GM18858 (cell line): ENCODE measurements around the gene TEKTIP1.
"Not testable (repeated sequence)": the region's sequence is repeated elsewhere in the genome, so short reads cannot be mapped to it uniquely, and the experiment has no call there.

Source experiments
- ATAC-seq: cut with Tn5 transposase; IDR thresholded peaks from one replicate; pipeline ENCODE4 v1.9.1; 2021; ENCODE audit not compliant: unreplicated experiment

Gene TEKTIP1

DNA sequence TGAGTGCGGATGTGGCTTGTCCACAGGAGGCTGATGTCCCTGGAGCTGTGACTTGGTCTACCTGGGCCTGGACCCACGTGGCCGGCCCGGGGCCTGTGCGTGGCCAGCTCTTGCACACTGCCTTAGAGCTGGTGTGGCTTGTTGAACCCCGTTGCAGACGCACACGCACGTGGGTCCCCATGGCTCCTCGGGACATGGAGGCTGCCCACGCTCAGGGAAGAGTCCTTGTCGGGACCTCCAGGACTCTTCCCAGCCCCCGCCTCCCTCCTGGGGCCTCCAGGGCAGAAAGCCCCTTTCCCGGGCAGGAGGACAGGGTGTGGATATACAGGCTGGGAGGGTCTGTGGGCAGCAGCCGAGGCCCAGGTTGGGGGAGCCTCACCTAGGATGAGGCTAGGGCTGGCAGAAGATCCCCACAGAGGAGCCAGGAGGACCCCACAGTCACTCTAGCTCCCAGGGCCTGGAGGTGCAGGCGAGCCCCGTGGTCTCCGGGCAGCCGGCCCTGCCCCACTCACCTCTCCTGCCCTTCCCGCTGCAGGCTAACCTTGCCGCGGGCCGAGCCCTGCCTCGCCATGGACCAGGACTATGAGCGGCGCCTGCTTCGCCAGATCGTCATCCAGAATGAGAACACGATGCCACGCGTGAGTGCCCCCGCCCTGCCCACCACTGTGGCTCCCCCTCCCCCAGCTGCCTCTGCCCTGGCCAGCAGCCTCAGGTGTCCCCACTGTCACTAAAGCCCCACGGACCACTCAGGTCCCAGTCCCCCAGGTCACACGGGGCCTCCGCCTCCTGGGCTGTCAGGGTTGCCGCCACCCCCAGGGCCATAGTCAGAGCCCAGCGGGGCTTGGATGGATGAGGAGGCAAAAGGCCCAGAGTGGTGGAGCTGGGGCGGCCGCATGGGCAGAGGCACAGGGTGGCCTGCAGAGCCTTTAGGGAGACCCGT is 16.3 kb upstream of the TEKTIP1 start:
- no peak for ATAC-seq

DNA sequence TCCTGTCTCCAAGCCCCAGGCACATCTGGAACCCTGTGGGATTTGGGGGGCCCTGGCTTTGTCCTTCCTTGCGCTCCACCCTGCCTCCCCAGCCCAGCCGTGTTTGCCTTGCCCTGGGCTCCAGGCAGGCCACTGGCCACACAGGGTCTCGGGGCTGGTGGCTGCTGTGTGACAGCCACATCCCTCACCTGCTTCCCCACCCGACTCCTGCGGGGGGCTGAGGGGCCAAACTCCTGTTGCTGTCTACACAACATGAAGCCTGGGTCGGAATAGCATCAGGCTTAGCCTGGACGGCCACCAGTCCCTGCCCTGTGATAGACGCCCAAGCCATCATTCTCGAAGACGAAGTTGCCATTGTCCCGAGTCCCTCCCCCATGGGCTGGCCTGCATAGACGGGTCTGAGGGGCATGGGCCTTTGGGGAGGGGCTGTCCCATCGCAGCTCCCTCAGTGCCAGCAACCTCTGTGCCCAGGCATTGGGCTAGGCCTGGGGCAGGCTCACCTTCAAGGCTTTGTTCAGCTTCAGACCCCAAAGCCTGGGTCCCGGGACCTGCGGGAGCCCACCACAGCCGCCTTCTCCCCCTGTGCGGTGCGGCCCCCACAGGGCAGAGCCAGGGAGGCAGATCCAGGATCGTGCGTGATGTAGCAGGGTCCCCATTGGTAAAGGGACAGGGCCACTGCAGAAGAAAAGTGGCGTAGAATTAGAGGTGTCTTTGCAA is 15.5 kb upstream of the TEKTIP1 start:
- ATAC-seq: no peak

DNA sequence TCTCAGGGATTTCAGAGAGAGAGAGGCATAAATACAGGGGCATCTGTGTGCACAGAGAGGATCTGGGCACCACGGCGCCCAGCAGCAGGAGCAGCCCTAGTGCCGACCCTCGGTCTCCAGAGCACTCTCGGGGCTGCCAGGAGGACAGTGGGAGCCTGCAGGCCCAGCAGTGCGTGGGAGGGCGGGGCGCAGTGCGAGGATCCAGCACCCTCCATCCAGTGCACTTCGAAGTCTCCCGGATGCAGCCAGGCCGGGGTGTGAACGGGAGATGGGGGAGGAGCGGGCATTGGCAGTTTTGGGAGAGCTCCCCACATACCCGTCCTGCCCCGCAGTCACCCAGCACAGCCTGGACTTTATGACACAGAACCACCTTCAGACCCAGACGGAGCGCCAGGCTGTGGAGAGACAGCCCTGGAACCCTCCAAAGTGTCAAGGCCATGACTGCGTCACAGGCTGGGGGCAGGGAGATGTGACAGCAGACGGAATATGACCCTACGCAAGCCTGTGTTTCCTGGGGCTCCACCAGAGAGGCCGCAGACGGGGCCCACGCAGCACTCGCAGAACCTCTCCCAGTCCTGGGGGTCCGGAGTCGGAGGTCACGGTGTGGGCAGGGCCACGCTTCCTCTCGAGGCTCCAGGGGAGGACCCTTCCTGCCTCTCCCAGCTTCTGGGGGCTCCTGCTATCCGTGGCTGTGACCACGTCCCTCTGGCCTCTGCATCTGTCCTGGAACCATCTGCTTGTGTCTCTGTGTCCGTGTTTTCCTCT is 14.7 kb upstream of the TEKTIP1 start:
- no peak for ATAC-seq

DNA sequence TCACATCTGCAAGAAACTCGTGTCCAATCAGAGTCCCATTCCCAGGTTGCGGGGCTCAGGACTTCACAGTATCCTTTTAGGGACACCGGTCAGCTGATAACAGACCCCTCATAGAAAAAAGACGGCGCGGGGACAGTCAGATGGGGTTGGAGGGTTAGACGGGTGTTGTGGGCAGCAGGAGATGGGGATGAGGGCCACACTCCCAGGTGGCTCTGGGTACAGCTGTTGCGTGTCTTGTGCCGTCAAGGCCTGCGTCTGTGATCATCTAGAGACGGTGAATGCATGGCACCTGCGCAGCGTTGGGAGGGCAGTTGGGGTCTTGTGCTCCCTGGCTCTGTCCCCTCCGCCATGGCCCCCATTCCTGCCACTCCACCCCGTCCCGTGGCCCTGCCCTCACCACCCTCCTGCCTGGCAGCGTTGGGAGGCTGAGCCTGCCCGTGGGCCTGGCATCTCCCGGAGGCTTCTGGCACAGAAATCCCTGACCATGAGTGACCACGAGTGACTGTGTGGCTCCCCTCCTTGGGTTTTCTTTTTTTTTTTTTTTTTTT is 14.0 kb upstream of the TEKTIP1 start:
- no peak for ATAC-seq

DNA sequence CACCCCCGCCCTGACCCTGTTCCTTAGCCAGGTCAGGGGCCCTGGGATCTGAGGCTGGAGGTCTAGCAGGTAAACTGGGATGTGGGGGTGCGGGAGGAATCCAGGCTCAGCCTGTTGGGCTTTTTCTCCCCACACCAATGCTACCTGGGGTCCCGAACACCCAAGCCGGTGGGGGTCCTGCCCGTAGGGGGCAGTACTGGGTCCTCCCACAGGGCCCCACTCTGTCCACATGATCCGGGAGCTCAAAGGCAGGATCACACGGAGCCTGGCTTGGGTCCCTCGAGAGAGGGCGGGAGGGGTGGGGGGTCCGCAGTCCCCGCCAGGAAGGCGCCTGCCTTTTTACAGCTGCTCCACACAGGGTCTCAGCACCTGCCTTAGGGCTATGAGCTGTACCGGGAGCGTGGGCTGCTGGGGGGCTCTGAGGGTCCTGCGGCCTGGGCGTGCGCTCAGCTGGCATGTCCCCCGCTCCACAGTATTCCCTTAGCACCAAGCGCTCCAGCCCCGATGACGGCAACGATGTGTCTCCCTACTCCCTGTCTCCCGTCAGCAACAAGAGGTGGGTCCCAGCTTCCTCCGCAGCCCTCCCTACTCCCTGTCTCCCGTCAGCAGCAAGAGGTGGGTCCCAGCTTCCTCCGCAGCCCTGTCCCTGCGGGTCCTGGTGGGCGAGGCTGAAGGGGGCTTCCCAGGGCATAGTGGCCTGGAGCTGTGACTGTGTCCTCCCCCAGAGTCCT is 12.3 kb upstream of the TEKTIP1 start:
- no peak for ATAC-seq

DNA sequence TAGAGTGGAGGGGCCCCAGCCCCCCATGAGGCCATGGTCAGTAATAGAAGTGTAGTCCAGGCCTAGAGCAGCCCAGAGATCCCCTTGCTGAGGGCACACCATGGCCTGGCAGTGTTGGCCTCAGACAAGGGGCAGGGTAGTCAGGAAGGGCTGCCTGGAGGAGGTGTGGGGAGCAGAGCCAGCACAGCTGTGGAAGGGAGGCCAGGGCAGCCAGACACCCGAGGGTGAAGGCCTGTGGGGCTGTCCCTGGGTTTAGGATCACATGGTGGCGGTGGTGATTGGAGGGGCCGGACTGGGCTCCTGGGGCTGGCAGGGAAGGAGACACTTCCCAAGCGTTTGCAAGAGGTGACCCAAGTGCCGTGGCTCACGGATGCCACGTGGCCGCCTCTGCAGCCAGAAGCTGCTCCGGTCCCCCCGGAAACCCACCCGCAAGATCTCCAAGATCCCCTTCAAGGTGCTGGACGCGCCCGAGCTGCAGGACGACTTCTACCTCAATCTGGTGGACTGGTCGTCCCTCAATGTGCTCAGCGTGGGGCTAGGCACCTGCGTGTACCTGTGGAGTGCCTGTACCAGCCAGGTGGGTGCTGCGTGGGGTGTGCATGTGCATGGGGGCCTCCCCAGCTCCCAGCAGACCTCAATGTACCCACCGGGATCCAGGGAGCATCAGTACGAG is 11.6 kb upstream of the TEKTIP1 start:
- no peak for ATAC-seq

DNA sequence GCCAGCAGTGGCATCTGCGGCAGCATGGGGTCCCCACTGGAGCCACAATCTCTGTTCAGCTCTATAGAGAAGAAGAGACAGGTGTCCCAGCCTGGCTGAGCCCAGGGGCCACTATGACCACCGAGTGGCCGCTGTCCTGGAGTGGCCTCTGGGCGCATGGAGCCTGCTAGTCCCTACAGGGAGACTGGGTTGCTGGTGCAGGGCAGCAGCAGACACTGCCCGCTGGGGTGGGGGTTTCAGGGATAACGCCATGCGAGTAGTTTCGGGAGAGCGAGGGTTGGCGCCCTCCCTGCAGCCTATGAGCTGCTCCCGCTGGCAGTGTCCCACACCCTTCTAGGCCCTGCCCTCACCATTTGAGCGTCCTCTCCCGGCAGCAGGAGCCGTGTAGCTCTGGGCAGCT is 10.9 kb upstream of the TEKTIP1 start:
- ATAC-seq: no peak

DNA sequence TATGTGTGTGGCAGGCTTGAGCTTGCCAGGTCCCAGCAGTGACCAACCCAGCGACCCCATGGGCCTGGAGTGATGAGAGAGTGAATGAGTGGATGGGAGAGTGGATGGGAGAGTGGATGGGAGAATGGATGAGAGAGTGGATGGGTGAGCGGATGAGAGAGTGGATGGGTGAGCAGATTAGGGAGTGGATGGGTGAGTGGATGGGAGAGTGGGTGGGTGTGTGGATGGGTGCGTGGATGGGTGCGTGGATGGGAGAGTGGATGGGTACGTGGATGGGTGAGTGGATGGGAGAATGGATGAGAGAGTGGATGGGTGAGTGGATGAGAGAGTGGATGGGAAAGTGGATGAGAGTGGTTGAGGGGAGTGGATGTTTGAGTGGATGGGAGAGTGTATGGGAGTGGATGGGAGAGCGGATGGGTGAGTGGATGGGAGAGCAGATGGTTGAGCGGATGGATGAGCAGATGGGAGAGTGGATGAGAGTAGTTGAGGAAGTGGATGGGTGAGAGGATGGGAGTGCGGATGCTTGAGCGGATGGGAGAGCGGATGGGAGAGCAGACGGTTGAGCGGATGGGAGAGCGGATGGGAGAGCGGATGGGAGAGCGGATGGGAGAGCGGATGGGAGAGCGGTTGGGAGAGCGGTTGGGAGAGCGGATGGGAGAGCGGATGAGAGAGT is 10.3 kb upstream of the TEKTIP1 start:
- no peak for ATAC-seq

DNA sequence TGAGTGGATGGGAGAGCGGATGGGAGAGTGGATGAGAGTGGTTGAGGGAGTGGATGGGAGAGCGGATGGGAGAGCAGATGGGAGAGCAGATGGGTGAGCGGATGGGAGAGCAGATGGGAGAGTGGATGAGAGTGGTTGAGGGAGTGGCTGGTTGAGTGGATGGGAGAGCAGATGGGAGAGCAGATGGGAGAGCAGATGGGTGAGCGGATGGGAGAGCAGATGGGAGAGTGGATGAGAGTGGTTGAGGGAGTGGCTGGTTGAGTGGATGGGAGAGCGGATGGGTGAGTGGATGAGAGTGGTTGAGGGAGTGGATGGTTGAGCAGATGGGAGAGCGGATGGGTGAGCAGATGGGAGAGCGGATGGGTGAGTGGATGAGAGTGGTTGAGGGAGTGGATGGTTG is 9.7 kb upstream of the TEKTIP1 start:
- not testable (repeated sequence) for ATAC-seq

DNA sequence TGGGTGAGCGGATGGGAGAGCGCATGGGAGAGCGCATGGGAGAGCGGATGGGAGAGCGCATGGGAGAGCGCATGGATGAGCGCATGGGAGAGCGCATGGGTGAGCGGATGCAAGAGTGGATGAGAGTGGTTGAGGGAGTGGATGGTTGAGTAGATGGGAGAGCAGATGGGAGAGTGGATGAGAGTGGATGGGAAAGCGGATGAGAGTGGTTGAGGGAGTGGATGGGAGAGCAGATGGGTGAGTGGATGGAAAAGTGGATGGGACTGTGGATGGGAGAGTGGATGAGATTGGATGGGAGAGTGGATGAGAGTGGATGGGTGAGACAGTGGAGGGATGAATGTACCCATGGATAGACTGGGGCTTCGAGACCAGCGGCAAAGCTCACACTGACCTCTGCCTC is 8.6 kb upstream of the TEKTIP1 start:
- ATAC-seq: no peak

DNA sequence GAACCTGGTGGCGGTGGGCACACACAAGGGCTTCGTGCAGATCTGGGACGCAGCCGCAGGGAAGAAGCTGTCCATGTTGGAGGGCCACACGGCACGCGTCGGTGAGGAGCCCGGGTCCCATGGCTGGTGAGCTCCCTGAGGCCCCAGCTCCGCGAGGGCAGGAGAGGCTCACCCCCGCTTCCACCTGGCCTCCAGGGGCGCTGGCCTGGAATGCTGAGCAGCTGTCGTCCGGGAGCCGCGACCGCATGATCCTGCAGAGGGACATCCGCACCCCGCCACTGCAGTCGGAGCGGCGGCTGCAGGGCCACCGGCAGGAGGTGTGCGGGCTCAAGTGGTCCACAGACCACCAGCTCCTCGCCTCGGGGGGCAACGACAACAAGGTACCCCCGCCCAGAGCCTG is 7.3 kb upstream of the TEKTIP1 start:
- ATAC-seq: no peak

DNA sequence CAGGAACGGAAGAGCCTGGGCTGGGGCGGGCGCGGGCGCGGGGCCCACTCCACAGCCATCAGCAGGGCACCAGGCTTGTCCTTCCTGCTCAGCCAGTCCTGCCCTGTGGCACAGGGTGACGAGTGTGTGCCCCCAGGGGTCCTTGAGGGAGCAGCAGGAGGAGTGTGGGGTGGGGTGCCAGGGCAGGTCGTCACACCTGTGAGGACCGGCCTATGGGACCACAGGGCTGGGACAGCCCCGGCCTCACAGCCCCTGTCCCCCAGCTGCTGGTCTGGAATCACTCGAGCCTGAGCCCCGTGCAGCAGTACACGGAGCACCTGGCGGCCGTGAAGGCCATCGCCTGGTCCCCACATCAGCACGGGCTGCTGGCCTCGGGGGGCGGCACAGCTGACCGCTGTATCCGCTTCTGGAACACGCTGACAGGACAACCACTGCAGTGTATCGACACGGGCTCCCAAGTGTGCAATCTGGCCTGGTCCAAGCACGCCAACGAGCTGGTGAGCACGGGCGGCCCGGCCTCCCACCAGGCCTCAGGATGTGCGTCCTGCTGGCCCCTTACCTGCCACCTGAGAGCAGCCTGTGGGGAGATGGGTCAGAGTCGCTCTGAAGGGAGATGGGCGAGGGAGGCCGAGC is 6.7 kb upstream of the TEKTIP1 start:
- ATAC-seq: no peak

DNA sequence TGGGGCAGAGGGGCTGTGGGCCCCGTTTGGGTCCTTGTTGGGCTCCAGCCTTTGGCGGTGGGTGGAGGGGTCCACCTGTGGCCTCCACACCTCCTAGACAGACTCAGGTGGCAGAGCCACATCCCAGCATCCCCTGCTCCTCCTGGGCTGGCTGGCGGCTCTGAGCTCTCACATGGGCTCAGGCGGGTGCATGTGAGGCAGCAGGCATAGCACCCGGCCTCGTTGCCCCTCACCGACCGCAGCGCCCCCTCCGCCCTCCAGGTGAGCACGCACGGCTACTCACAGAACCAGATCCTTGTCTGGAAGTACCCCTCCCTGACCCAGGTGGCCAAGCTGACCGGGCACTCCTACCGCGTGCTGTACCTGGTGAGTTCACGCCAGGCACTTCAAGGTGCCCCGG is 5.9 kb upstream of the TEKTIP1 start:
- no peak for ATAC-seq

DNA sequence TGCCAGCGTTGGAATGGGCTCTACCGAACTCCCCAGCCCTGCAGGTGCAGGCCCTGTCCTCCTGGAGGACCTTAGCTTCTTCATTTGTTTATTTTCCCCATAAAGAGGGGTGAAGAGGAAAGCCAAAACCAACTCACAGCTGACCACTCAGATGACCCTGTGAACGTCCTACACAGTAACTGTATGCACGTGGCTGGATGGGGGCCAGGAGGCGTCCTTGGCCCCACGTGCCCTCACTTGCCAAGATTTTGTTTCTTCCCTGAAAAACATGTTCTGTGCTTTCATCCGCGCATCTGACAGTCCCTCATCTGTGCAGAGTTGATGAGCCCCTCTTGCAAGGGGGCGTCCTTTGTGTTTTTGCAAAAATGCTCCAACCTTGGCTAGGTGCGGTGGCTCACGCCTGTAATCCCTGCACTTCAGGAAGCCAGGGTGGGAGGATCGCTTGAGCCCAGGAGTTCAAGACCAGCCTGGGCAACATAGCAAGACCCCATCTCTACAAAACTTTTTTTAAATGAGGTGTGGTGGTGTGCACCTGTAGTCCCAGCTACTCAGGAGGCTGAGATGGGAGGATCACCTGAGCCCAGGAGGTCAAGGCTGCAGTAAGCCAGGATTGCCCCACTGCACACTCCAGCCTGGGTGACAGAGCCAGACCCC is 5.3 kb upstream of the TEKTIP1 start:
- no peak for ATAC-seq

DNA sequence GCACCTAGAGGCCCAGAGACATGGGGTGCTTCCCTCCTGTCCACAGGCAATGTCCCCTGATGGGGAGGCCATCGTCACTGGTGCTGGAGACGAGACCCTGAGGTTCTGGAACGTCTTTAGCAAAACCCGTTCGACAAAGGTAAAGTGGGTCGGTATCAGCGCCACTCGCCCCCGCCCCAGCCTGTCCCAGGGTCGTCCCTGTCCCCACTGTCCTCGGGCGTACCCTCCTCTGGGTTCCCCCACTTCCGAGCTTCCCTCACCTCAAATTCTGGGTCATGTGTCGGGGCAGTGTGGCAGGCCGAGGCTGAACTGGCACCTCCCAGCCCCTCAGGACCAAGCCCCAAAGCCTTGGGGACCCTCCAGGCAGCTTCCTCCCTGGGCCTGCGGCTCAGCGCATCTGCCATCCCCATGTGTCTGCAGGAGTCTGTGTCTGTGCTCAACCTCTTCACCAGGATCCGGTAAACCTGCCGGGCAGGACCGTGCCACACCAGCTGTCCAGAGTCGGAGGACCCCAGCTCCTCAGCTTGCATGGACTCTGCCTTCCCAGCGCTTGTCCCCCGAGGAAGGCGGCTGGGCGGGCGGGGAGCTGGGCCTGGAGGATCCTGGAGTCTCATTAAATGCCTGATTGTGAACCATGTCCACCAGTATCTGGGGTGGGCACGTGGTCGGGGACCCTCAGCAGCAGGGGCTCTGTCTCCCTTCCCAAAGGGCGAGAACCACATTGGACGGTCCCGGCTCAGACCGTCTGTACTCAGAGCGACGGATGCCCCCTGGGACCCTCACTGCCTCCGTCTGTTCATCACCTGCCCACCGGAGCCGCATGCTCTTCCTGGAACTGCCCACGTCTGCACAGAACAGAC is 4.4 kb upstream of the TEKTIP1 start:
- no peak for ATAC-seq

DNA sequence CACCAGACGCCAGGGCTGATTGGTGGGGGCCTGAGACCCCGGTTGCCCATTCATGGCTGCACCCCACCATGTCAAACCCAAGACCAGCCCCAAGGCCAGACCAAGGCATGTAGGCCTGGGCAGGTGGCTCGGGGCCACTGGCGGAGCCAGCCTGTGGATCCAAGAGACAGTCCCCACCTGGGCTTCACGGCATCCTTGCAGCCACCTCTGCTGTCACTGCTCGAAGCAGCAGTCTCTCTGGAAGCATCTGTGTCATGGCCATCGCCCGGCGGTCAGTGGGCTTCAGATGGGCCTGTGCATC is 3.8 kb upstream of the TEKTIP1 start:
- ATAC-seq: no peak

DNA sequence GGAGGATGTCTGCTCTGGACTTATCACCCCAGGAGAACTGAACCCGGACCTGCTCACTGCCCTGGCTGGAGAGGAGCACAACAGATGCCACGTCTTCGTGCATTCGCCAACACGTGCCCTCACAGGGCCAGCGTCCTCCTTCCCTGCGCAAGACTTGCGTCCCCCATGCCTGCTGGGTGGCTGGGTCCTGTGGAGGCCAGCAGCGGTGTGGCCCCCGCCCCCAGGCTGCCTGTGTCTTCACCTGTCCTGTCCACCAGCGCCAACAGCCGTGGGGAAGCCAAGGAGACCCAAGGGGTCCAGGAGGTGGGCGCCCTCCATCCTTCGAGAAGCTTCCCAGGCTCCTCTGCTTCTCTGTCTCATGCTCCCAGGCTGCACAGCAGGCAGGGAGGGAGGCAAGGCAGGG is 3.4 kb upstream of the TEKTIP1 start:
- no peak for ATAC-seq

DNA sequence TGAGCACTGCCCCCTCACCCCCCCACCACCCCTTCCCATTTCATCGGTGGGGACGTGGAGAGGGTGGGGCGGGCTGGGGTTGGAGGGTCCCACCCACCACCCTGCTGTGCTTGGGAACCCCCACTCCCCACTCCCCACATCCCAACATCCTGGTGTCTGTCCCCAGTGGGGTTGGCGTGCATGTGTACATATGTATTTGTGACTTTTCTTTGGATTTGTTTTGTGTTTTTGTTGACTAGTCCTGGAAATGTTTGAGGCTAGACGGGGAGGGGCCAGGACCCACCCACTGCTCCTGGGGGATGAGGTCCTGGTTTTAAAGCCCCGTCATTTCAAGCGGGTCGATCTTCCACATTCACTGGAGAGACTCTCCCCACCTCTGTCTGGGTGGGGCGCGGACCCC is 3.0 kb upstream of the TEKTIP1 start:
- ATAC-seq: no peak
